ENCODE measurements around the gene NDUFA13. TPM values are rescaled to one million over a fixed set of nuclear protein-coding genes. Genes with fewer than 3 reads are reported as not detected.

The NDUFA13 gene
- total RNA-seq, 1 donor from 2014 or later = 147 TPM

- DNase-seq (ENCODE audit: low read depth) = peak; percentile 96
These were observed 26.9 kb upstream of the NDUFA13 start for GRCh38 chr19:19488875-19489690.

GRCh38 chr19:19489804-19490204 is 26.2 kb upstream of the NDUFA13 start:
- no peak for DNase-seq (ENCODE audit: low read depth)

DNA sequence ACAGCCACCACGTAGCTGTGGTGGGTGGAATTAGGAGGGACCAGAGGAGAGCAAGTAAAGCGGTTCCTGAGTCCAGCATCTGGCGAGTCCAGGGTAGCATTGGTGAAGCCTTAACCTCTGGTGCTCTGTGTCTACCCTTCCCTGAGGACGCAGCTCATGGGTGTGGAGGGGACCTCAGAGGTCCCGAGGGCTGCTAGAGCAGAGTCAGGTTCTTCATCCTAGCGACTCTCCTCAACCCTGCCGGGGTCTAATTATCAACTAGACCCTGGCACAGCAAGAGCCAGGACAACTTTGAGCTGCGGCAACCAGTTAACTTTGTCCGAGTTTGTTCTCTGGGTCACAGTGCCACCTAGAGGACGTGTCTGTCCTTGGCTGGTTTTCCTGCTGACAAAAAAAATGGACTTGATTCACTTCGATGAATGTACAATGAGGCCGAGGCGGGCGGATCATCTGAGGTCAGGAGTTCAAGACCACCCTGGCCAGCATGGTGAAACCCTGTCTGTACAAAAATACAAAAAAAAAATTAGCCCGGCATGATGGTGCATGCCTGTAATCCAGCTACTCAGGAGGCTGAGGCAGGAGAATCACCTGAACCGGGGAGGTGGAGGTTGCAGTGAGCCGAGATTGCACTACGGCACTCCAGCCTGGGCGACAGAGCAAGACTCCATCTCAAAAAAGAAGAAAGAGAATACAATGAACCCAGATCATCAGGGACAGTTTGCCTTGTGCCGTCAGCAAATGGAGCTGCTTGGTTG is 25.6 kb upstream of the NDUFA13 start:
- peak; percentile 82 for DNase-seq (ENCODE audit: low read depth)

- DNase-seq (ENCODE audit: low read depth) = no peak
These were observed 24.6 kb upstream of the NDUFA13 start for GRCh38 chr19:19491321-19492025.

DNA sequence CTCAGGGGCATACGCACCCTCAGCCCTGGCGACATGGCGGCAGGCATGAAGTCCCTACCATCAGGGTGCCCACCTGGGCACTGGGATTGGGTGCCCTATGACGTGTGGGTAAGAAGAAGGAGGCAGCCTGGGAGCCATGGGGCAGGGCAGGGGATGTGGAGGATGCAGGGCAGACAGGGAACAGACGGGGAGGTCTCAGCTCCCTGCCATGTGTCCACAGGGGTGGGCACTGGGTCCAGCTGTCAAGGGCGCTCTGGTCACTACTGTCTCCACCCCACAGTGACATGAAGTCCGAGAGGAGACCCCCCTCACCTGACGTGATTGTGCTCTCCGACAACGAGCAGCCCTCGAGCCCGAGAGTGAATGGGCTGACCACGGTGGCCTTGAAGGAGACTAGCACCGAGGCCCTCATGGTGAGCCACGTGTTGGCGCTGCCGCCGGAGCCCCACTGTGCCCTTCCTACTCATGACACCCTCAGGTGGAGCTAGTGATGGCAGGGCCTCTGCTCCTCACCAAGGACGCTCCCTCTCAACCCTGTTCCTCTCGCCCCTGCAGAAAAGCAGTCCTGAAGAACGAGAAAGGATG is 23.9 kb upstream of the NDUFA13 start:
- no peak for DNase-seq (ENCODE audit: low read depth)

DNA sequence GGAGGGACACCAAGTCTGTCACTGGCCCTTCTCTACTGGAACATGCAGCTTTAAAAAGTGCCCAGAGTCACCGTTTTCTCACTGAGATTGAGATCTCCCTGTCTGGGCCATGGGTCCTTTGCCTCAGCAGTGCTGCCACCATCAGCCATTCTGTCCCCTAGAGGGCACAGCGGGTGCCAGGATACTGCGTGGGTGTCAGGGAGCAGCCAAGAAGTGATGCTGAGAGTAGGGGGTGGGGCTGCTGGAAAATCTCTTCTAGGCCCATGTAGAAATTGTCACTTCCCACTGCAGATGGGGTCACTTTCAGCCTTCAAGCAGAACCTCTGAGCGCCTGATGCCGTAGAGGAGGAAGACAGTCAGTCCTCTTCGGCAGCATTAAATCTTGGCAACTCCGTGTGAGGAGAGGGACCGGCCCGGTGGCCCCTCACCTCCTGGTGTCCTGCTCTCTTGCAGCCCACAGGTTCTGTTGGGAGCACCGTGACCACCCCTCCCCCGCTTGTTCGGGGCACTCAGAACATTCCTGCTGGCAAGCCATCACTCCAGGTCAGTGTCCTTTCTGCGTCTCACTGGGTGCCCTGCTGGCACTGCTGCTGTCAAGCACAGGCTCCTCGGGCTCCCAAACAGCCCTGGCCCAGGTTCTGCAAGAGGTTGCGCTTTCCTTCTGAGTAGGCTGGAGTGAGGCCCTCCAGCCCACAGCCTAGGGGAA is 22.0 kb upstream of the NDUFA13 start:
- no peak for DNase-seq (ENCODE audit: low read depth)

DNA sequence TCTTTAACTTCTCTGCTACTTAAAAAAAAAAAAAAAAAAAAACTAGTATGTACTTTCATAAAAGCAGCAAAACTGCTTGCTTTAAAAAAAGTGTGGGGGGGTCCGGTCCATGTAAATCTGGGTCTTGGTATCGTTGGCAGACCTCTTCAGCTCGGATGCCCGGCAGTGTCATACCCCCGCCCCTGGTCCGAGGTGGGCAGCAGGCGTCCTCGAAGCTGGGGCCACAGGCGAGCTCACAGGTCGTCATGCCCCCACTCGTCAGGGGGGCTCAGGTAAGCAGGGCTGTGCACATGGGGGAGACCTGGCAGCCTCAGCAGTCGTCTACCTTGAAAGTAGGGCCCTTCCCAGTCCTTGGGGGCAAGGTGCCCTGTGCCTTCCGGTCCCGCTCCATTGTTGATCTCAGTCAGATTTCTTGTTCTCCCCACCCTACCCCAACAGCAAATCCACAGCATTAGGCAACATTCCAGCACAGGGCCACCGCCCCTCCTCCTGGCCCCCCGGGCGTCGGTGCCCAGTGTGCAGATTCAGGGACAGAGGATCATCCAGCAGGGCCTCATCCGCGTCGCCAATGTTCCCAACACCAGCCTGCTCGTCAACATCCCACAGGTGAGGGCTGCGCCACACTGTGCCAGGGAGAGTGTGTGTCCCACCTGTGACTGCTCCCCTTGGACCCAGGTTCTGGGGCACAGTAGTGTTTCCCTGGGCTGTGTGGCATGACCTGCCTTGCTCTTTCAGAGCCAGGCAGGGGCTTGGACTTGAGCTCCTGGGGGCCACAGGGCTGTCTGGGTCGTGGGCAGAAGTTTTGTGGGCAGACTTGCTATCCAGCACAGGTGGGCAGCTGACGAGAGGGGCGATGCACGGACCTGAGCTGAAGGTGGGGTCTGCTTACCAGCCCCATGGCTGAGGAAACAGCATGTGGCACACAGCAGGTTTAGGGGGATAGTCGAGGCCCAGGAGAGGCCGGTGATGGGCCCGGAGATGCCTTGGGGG is 20.1 kb upstream of the NDUFA13 start:
- no peak for DNase-seq (ENCODE audit: low read depth)

- no peak for DNase-seq (ENCODE audit: low read depth)
These were observed 17.6 kb upstream of the NDUFA13 start for GRCh38 chr19:19498255-19498991.

DNA sequence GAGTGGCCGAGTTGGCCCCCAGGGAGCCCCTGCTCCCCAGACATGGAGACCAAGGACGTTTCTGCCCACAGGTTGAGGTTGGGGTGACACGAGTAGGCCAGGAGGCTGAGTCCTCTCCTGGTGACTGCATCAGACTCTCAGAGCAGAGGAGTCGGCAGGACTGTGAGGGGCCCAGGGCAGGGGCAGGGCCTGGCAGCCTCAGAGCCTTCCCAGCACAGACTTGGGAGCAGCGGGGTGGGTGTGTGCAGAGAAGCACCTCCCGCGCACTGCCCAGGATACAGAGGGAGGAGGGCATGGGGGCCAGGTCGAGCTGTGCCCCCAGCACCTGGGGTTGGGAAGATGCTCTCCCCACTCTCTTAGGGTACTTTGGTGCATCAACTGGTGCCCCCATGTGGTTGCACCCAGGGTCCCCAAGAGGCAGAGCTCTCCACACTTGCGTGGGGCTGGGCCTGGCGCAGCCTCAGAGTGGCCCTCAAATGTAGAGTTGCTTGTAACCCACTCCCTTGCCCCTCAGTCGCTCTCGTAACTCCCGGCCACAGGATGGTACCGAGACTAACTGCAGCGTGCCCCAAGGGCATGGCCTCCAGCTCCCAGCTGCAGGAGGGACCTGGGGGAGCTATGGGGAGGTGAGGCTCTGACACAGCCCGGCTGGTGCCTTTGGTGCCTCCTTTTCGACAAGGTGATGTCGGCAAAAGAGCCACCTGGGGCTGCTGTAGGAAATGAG is 16.6 kb upstream of the NDUFA13 start:
- DNase-seq (ENCODE audit: low read depth) = no peak

GRCh38 chr19:19500975-19501644 is 14.9 kb upstream of the NDUFA13 start:
- DNase-seq (ENCODE audit: low read depth) = no peak

- no peak for DNase-seq (ENCODE audit: low read depth)
These were observed 14.2 kb upstream of the NDUFA13 start for GRCh38 chr19:19501798-19502197.

- no peak for DNase-seq (ENCODE audit: low read depth)
These were observed 13.7 kb upstream of the NDUFA13 start for GRCh38 chr19:19502281-19502680.

DNA sequence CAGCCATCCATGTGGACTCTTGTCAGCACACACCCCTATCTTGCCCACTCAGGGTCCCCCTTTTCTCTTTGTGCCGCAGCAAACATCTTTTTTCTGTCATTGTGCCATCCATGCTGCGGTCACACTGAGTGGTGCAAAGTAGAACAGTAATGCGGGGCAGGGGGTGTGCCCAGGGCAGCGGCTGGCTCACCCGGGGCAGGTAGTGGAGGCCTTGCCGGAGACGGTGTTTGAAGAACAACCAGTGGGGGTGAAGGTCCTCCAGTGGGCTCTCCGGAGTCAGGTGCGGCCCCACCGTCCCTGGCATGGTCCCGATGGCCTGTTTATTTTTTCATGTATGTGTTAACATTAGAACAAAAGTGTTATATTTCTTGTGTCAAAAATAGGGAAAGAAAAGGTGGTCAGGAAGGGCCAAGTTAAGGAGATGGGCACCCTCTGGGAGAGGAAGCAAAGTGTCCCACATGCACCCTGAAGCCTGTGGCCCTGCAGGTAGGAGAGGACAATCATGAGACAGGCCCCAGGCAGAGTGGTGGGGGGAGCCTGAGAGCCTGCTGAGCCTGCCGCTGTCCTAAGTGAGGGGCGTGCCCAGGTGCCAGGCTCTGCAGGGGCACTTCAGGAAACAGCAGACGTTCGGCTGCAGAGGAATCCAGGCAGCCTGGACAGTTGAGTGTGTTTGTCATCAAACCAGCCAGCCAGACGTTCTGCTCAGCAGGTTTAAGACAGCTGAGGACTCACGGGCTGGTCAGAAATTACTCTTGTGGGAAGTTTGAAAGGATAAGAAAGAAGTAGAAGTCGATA is 13.0 kb upstream of the NDUFA13 start:
- no peak for DNase-seq (ENCODE audit: low read depth)

DNA sequence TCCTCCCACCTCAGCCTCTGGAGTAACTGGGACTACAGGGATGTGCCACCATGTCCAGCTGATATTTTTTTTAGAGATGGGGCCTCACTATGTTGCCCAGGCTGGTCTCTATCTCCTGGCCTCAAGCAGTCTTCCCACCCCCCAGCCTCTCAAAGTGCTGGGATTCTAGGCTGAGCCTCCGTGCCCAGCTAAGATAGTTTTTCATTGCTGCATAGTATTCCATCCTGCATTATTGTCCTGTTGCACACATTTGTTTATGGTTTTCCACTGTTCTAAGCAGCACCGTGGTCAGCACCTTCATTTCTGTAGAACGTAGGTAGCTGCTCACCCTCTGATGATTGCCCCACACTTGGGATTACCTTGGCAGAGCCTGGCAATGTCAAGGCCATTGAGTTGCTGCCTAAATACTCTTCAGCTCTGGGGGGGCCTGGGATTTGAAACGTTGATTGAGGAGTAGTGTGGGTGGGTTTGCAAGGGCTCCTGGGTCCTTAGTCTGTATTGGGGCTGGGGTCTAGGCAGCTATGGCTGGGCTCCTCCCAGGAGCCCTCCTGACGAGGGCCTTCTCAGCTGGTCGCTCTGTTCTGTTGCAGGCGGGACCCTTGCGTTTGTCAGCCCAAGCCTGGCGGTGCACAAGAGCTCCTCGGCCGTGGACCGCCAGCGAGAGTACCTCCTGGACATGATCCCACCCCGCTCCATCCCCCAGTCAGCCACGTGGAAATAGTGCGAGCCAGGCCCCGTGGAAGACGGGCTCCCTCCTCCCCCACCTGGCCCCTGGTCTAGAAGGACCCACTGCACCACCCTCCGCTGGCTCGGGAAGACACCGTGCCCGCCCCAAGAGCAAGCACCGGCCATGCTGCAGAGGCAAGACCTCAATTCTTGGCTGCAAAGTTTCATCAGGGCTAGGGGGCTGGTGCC is 11.0 kb upstream of the NDUFA13 start:
- no peak for DNase-seq (ENCODE audit: low read depth)

- no peak for DNase-seq (ENCODE audit: low read depth)
These were observed 10.2 kb upstream of the NDUFA13 start for GRCh38 chr19:19505669-19506326.

DNA sequence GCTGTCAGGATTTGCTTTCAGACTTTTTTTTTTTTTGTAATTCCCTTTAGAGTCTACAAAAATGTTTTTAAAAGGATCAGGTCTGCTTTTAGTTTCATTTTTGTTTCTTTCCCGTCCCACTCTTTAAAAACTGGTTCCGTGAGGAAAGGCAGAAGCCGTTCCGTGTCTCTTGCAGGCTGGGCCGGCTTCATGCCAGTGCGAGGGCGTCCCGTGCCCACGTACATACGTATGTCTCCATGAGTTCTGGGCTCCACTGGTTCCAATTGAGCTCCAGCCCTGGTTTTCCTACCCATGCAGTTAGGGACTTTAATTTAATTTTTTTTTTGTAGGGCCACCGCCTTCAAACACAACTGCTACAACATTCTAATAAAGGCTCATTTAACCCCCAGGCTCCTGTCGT is 9.4 kb upstream of the NDUFA13 start:
- no peak for DNase-seq (ENCODE audit: low read depth)
